ENCODE measurements around the gene ATP10A. TPM values are rescaled to one million over a fixed set of nuclear protein-coding genes. Genes with fewer than 3 reads are reported as not detected.

The ATP10A gene
- total RNA-seq, 1 experiment from 2014 or later, result 2.1 TPM

DNA sequence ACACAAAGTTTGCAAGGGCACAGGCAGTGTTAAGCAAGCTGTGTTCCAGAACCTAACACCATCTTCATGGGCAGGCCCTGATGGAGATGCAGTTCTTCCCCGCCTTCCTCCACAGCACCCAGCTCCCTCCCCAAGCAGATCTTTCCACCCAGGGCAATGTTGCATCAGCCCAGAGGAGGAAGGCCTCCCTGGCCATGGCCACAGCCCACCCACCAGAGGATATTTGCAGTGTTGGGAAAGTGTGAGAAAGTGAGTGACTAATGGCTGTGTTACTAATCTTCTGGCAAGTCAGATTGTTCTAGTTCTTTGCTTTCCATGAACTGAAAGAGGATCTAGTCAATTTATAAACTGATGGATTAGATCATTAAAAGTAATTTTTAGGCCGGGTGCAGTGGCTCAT is 42.0 kb upstream of the ATP10A start:
- Mint-ChIP-seq H3K27me3 (ENCODE audit: low read depth) (no peaks in the 10 kb centered on the region), H3K27ac (no peak overlapping the region), H3K4me1 (peaks cover 8% of the 10 kb centered on the region), H3K36me3 (no peaks in the 10 kb centered on the region), H3K4me3 (no peak overlapping the region), H3K9me3 (no peaks in the 10 kb centered on the region)
- POLR2A ChIA-PET, result no interaction called here
- TF ChIP-seq, protein P1, sequence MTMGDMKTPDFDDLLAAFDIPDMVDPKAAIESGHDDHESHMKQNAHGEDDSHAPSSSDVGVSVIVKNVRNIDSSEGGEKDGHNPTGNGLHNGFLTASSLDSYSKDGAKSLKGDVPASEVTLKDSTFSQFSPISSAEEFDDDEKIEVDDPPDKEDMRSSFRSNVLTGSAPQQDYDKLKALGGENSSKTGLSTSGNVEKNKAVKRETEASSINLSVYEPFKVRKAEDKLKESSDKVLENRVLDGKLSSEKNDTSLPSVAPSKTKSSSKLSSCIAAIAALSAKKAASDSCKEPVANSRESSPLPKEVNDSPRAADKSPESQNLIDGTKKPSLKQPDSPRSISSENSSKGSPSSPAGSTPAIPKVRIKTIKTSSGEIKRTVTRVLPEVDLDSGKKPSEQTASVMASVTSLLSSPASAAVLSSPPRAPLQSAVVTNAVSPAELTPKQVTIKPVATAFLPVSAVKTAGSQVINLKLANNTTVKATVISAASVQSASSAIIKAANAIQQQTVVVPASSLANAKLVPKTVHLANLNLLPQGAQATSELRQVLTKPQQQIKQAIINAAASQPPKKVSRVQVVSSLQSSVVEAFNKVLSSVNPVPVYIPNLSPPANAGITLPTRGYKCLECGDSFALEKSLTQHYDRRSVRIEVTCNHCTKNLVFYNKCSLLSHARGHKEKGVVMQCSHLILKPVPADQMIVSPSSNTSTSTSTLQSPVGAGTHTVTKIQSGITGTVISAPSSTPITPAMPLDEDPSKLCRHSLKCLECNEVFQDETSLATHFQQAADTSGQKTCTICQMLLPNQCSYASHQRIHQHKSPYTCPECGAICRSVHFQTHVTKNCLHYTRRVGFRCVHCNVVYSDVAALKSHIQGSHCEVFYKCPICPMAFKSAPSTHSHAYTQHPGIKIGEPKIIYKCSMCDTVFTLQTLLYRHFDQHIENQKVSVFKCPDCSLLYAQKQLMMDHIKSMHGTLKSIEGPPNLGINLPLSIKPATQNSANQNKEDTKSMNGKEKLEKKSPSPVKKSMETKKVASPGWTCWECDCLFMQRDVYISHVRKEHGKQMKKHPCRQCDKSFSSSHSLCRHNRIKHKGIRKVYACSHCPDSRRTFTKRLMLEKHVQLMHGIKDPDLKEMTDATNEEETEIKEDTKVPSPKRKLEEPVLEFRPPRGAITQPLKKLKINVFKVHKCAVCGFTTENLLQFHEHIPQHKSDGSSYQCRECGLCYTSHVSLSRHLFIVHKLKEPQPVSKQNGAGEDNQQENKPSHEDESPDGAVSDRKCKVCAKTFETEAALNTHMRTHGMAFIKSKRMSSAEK (CRISPR knock-in tag; IDR thresholded peaks at IDR 0.05; ENCODE audit: borderline replicate concordance), result no peak
- TF ChIP-seq TCF7 (CRISPR knock-in tag; IDR thresholded peaks at IDR 0.05; ENCODE audit: low read depth) (no peak), SMAD4 (CRISPR knock-in tag; IDR thresholded peaks at IDR 0.05) (no peak), GTF2I (CRISPR knock-in tag; conservative IDR thresholded peaks at IDR 0.05) (no peak), SMAD3 (CRISPR knock-in tag; IDR thresholded peaks at IDR 0.05; ENCODE audit: borderline replicate concordance) (no peak), ZBTB21 (CRISPR knock-in tag; IDR thresholded peaks at IDR 0.05; ENCODE audit: borderline replicate concordance) (no peak), ZNF671 (CRISPR knock-in tag; IDR thresholded peaks at IDR 0.05) (no peak), TP53 (CRISPR knock-in tag; IDR thresholded peaks at IDR 0.05) (no peak), HMGA2 (CRISPR knock-in tag; IDR thresholded peaks at IDR 0.05) (no peak), IRF2 (CRISPR knock-in tag; IDR thresholded peaks at IDR 0.05; ENCODE audit: borderline replicate concordance, low read depth) (no peak), ELF4 (CRISPR knock-in tag; IDR thresholded peaks at IDR 0.05; ENCODE audit: low read depth) (no peak), CBFB (CRISPR knock-in tag; IDR thresholded peaks at IDR 0.05; ENCODE audit: low read depth) (no peak), NFATC4 (CRISPR knock-in tag; IDR thresholded peaks at IDR 0.05) (no peak), NFE2L1 (CRISPR knock-in tag; IDR thresholded peaks at IDR 0.05) (no peak), TEAD1 (CRISPR knock-in tag; IDR thresholded peaks at IDR 0.05) (no peak)
- TF ChIP-seq, protein P2, sequence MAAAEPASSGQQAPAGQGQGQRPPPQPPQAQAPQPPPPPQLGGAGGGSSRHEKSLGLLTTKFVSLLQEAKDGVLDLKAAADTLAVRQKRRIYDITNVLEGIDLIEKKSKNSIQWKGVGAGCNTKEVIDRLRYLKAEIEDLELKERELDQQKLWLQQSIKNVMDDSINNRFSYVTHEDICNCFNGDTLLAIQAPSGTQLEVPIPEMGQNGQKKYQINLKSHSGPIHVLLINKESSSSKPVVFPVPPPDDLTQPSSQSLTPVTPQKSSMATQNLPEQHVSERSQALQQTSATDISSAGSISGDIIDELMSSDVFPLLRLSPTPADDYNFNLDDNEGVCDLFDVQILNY (CRISPR knock-in tag; IDR thresholded peaks at IDR 0.05), result no peak
- TF ChIP-seq, protein P3, sequence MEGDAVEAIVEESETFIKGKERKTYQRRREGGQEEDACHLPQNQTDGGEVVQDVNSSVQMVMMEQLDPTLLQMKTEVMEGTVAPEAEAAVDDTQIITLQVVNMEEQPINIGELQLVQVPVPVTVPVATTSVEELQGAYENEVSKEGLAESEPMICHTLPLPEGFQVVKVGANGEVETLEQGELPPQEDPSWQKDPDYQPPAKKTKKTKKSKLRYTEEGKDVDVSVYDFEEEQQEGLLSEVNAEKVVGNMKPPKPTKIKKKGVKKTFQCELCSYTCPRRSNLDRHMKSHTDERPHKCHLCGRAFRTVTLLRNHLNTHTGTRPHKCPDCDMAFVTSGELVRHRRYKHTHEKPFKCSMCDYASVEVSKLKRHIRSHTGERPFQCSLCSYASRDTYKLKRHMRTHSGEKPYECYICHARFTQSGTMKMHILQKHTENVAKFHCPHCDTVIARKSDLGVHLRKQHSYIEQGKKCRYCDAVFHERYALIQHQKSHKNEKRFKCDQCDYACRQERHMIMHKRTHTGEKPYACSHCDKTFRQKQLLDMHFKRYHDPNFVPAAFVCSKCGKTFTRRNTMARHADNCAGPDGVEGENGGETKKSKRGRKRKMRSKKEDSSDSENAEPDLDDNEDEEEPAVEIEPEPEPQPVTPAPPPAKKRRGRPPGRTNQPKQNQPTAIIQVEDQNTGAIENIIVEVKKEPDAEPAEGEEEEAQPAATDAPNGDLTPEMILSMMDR (IDR thresholded peaks at IDR 0.05), result no peak
- CTCF ChIA-PET, result interaction anchor here (1.2 to 1.6 kb wide), 2 partner anchors 121 to 195 kb away, joined by 4 read pairs; no protein-coding TSS in a partner anchor
- no peak for ATAC-seq
- DNase-seq (ENCODE audit: low spot score), result no peak

DNA sequence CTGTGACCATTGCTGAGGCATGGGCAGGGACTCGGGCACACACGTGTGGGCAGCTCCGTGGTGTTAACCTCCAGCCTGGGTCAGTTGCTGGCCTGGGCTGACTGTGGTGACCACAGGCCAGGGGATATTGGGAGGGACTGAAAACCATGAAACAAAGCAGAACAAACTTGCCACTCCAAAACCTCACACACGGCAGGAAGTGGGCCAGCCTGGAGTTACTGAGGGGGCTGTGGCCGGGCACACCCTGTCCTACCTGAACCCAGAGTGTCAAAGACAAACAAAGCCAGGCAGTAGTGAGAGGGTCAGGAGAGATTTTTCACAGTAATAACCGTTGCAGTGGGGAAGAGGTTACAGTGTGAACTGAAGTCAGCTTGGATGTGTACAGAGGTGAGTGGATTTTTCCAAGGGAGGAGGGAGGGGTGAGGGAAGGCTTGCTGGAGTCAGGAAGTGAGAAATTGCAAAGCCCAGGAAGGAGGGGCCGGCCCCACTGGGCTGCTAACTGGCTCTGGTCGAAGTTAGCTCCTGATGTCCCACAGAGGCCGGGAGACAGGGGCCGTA is 40.0 kb upstream of the ATP10A start:
- no peak for DNase-seq (ENCODE audit: low spot score)
- no peaks in the 10 kb centered on the region for H3K36me3 Mint-ChIP-seq
- POLR2A ChIA-PET, result no interaction called here
- no peaks in the 10 kb centered on the region for H3K9me3 Mint-ChIP-seq
- no peak overlapping the region for H3K4me3 Mint-ChIP-seq
- CTCF ChIA-PET, result interaction anchor here (0.6 to 1.2 kb wide), 4 partner anchors 38 to 120 kb away, joined by 3 to 5 read pairs (median 4); no protein-coding TSS in a partner anchor
- H3K4me1 Mint-ChIP-seq, result peaks cover 8% of the 10 kb centered on the region
- H3K27me3 Mint-ChIP-seq (ENCODE audit: low read depth), result no peaks in the 10 kb centered on the region
- H3K27ac Mint-ChIP-seq, result no peak overlapping the region
- ATAC-seq, result peak; percentile 34; the same call in 1 of the 2 replicates
- TF ChIP-seq EMX1 (CRISPR knock-in tag; IDR thresholded peaks at IDR 0.05) (no peak), ZNF317 (CRISPR knock-in tag; IDR thresholded peaks at IDR 0.05; ENCODE audit: borderline replicate concordance, low read depth) (no peak), ZNF416 (CRISPR knock-in tag; IDR thresholded peaks at IDR 0.05) (no peak), CREB1 (CRISPR knock-in tag; IDR thresholded peaks at IDR 0.05) (no peak), ATF1 (CRISPR knock-in tag; IDR thresholded peaks at IDR 0.05) (no peak), HMGA2 (CRISPR knock-in tag; IDR thresholded peaks at IDR 0.05) (no peak), NR2C2 (CRISPR knock-in tag; IDR thresholded peaks at IDR 0.05) (no peak), SMAD3 (CRISPR knock-in tag; IDR thresholded peaks at IDR 0.05; ENCODE audit: borderline replicate concordance) (no peak), ZNF671 (CRISPR knock-in tag; IDR thresholded peaks at IDR 0.05) (no peak), NFYB (CRISPR knock-in tag; conservative IDR thresholded peaks at IDR 0.05; ENCODE audit: low read depth) (no peak), NFATC4 (CRISPR knock-in tag; IDR thresholded peaks at IDR 0.05) (no peak)
- TF ChIP-seq, protein P4, sequence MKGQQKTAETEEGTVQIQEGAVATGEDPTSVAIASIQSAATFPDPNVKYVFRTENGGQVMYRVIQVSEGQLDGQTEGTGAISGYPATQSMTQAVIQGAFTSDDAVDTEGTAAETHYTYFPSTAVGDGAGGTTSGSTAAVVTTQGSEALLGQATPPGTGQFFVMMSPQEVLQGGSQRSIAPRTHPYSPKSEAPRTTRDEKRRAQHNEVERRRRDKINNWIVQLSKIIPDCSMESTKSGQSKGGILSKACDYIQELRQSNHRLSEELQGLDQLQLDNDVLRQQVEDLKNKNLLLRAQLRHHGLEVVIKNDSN (CRISPR knock-in tag; IDR thresholded peaks at IDR 0.05), result no peak
- TF ChIP-seq, protein P5, sequence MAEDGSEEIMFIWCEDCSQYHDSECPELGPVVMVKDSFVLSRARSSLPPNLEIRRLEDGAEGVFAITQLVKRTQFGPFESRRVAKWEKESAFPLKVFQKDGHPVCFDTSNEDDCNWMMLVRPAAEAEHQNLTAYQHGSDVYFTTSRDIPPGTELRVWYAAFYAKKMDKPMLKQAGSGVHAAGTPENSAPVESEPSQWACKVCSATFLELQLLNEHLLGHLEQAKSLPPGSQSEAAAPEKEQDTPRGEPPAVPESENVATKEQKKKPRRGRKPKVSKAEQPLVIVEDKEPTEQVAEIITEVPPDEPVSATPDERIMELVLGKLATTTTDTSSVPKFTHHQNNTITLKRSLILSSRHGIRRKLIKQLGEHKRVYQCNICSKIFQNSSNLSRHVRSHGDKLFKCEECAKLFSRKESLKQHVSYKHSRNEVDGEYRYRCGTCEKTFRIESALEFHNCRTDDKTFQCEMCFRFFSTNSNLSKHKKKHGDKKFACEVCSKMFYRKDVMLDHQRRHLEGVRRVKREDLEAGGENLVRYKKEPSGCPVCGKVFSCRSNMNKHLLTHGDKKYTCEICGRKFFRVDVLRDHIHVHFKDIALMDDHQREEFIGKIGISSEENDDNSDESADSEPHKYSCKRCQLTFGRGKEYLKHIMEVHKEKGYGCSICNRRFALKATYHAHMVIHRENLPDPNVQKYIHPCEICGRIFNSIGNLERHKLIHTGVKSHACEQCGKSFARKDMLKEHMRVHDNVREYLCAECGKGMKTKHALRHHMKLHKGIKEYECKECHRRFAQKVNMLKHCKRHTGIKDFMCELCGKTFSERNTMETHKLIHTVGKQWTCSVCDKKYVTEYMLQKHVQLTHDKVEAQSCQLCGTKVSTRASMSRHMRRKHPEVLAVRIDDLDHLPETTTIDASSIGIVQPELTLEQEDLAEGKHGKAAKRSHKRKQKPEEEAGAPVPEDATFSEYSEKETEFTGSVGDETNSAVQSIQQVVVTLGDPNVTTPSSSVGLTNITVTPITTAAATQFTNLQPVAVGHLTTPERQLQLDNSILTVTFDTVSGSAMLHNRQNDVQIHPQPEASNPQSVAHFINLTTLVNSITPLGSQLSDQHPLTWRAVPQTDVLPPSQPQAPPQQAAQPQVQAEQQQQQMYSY (CRISPR knock-in tag; IDR thresholded peaks at IDR 0.05), result no peak

All from WTC11 (cell line).